Gastrocnemius medialis (tissue), 4 donors: ENCODE measurements around the gene CD248. TPM values are rescaled to one million over a fixed set of nuclear protein-coding genes. Genes with fewer than 3 reads are reported as not detected.

Experiments
- ATAC-seq, 2 donors: fragments of 150-250 bp; one replicate each; pipeline ENCODE4 v1.9.1; 2016
- DNase-seq, 2 donors: peaks; one replicate each; pipeline ENCODE4 v3.0.0-alpha.2; 2019
- H3K27ac ChIP-seq, 4 donors: fragments of 200-600 bp; sonication (generic); 1 replicate in 1 of 4; 2 replicates in 3 of 4; pipeline ENCODE4 v1.5.1; 2016 to 2018; ENCODE audit warnings: mild to moderate bottlenecking in 2 of 4, moderate library complexity in 1 of 4
- H3K27me3 ChIP-seq, 3 donors: fragments of 200-600 bp; sonication (generic) in 2 of 3; 1 replicate in 1 of 3; 2 replicates in 2 of 3; pipeline versions ENCODE4 v1.5.1 to v1.6.0; 2016 to 2019; ENCODE audit warnings: mild to moderate bottlenecking in 1 of 3, moderate library complexity in 1 of 3
- H3K36me3 ChIP-seq, 2 donors: fragments of 200-600 bp; sonication (generic) in 1 of 2; one replicate each; pipeline ENCODE4 v1.5.1; 2017 to 2018
- H3K4me1 ChIP-seq, 2 donors: fragments of 200-600 bp; sonication (generic) in 1 of 2; one replicate each; pipeline ENCODE4 v1.5.1; 2016 to 2017; ENCODE audit warnings: mild to moderate bottlenecking in 2 of 2
- H3K4me3 ChIP-seq, 4 donors: fragments of 200-600 bp; sonication (generic) in 3 of 4; 1 replicate in 1 of 4; 2 replicates in 3 of 4; pipeline ENCODE4 v1.5.1; 2016 to 2019; ENCODE audit warnings: mild to moderate bottlenecking in 2 of 4
- H3K9me3 ChIP-seq, 3 donors: fragments of 200-600 bp; sonication (generic) in 2 of 3; 1 replicate in 1 of 3; 2 replicates in 2 of 3; pipeline ENCODE4 v1.5.1; 2016 to 2019
- POLR2A ChIP-seq, 2 donors: fragments of 450-650 bp; IDR thresholded peaks; one replicate each; pipeline ENCODE4 v1.6.1; 2017; ENCODE audit warnings: antibody characterized with exemption in 2 of 2, mild to moderate bottlenecking in 2 of 2, moderate library complexity in 2 of 2
- in situ Hi-C, 4 donors: fragments of 200-750 bp; cut with MboI; loops; one replicate each; pipeline versions ENCODE4 v1.15.0 to v1.8.0; 2017; ENCODE audit warnings: low sequenced_read_pairs in 4 of 4
- intact Hi-C: fragments of 100-400 bp; cut with DNase I; formaldehyde crosslinking; loops from one replicate; pipeline ENCODE4 v1.15.1; 2023; ENCODE audit warnings: low total_unique reads
- total RNA-seq, 4 donors: library from RNA; depleted of rRNA; stranded (reverse); fragments of >200 nt; gene quantifications; one replicate each; pipeline versions ENCODE4 v1.1.0 to v1.2.3, GENCODE V29; 2016
- TF ChIP-seq, protein P1 (sequence below), 5 experiments: fragments of 450-650 bp in 3 of 5; fragments of 200-600 bp in 2 of 5; sonication (generic) in 2 of 5; IDR thresholded peaks in 4 of 5; conservative IDR thresholded peaks in 1 of 5; 1 replicate in 4 of 5; 2 replicates in 1 of 5; pipeline ENCODE4 v1.5.1; 2016 to 2019; ENCODE audit warnings: antibody characterized with exemption in 5 of 5, mild to moderate bottlenecking in 3 of 5, moderate library complexity in 3 of 5

The CD248 gene
- total RNA-seq, 4 donors from 2014 or later: 0.46 to 4.6 (median 2.8) TPM

DNA sequence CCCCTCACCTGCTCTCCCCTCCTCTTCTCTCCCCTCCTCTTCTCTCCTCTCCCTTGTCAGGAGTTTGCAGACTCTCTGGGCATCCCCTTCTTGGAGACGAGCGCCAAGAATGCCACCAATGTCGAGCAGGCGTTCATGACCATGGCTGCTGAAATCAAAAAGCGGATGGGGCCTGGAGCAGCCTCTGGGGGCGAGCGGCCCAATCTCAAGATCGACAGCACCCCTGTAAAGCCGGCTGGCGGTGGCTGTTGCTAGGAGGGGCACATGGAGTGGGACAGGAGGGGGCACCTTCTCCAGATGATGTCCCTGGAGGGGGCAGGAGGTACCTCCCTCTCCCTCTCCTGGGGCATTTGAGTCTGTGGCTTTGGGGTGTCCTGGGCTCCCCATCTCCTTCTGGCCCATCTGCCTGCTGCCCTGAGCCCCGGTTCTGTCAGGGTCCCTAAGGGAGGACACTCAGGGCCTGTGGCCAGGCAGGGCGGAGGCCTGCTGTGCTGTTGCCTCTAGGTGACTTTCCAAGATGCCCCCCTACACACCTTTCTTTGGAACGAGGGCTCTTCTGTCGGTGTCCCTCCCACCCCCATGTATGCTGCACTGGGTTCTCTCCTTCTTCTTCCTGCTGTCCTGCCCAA, 40.7 kb downstream of the CD248 start:
- Histone ChIP-seq H3K4me1 (peaks cover 0 to 4% of the 10 kb centered on the region in 2 donors), H3K27me3 (no peaks in the 10 kb centered on the region), H3K9me3 (no peaks in the 10 kb centered on the region), H3K27ac (no peak overlapping the region), H3K36me3 (peaks cover 0 to 49% of the 10 kb centered on the region in 2 donors), H3K4me3 (no peak overlapping the region)
- ATAC-seq: no peak
- DNase-seq: no peak
- in situ Hi-C loops: no loop called here
- intact Hi-C loops: no loop called here
- TF ChIP-seq POLR2A (IDR thresholded peaks at IDR 0.05): no peak
- TF ChIP-seq, protein P1, sequence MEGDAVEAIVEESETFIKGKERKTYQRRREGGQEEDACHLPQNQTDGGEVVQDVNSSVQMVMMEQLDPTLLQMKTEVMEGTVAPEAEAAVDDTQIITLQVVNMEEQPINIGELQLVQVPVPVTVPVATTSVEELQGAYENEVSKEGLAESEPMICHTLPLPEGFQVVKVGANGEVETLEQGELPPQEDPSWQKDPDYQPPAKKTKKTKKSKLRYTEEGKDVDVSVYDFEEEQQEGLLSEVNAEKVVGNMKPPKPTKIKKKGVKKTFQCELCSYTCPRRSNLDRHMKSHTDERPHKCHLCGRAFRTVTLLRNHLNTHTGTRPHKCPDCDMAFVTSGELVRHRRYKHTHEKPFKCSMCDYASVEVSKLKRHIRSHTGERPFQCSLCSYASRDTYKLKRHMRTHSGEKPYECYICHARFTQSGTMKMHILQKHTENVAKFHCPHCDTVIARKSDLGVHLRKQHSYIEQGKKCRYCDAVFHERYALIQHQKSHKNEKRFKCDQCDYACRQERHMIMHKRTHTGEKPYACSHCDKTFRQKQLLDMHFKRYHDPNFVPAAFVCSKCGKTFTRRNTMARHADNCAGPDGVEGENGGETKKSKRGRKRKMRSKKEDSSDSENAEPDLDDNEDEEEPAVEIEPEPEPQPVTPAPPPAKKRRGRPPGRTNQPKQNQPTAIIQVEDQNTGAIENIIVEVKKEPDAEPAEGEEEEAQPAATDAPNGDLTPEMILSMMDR (IDR thresholded peaks at IDR 0.05 in 4 of 5, conservative IDR thresholded peaks at IDR 0.05 in 1 of 5): no peak

DNA sequence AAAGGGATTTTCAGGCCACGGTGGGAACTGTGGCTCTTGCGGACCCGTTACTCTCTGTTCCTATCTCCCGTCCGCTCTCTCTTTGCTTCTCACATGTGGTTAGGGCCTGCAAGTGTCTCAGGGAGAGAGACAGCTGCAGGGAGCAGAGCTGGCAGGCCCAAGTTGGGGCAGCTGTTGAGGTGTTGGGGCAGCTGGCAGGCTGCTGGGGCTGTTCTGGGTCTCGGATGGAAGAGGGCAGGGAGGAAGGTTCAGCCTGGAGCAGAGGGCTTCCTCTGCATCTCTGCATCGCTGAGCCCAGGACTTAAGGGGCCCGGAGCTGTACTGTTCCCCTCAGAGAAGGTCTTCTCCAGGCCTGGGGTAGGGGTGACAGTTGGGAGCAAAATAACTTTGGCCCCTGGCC, 41.4 kb downstream of the CD248 start:
- H3K27ac ChIP-seq: no peak overlapping the region
- no peak for TF ChIP-seq POLR2A (IDR thresholded peaks at IDR 0.05)
- TF ChIP-seq, protein P1 (IDR thresholded peaks at IDR 0.05 in 4 of 5, conservative IDR thresholded peaks at IDR 0.05 in 1 of 5): no peak
- H3K27me3 ChIP-seq: no peaks in the 10 kb centered on the region
- H3K36me3 ChIP-seq: peaks cover 0 to 49% of the 10 kb centered on the region in 2 donors
- in situ Hi-C loops: no loop called here
- peaks cover 6 to 7% of the 10 kb centered on the region in 2 donors for H3K4me1 ChIP-seq
- ATAC-seq (no peak), DNase-seq (no peak)
- no peak overlapping the region for H3K4me3 ChIP-seq
- no peaks in the 10 kb centered on the region for H3K9me3 ChIP-seq
- intact Hi-C loops: no loop called here

DNA sequence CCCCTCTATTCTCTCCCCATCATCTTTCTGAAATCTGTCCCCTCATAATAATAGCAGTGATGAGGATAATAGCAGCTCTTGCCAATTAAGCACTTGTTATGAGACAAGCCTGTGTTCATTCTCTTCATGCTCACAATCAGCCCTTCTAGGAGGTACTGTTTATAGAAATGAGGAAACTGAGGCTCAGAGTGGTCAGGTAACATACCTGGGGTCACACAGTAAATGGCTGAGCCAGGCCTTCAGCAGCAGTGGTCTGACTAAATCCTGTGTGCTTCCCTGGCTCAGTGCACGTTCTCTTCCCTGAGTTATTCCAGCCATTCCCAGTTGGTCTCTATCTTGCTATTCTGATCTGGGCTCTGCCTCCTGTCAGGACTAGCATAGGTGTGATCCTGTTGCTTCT, 42.6 kb downstream of the CD248 start:
- in situ Hi-C loops: no loop called here
- no peak overlapping the region for H3K4me3 ChIP-seq
- H3K27me3 ChIP-seq: no peaks in the 10 kb centered on the region
- no peak for ATAC-seq
- intact Hi-C loops: no loop called here
- H3K27ac ChIP-seq: no peak overlapping the region
- H3K4me1 ChIP-seq: peaks cover 17 to 18% of the 10 kb centered on the region in 2 donors
- no peak for DNase-seq
- H3K36me3 ChIP-seq: peaks cover 0 to 49% of the 10 kb centered on the region in 2 donors
- H3K9me3 ChIP-seq: no peaks in the 10 kb centered on the region
- TF ChIP-seq, protein P1 (IDR thresholded peaks at IDR 0.05 in 4 of 5, conservative IDR thresholded peaks at IDR 0.05 in 1 of 5): no peak
- no peak for TF ChIP-seq POLR2A (IDR thresholded peaks at IDR 0.05)

DNA sequence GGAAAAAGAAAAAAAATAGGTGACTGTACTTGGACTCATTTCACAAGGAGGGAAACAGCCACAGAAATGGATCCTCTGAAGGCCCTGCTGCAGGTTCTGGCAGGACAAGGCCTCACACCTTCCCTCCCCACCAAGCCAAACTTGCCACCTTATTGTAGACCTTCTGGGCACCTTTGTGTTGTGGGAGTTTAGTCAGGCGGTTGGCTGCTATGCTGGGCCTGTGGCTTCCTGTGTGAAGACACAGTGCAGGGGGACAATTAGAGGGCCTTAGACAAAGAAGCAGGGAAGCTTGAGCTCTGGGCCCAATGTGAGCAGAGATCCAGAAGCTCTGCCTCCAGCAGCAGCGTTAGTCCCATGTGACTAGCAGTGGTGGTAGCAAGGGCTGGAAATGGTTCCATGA, 44.2 kb downstream of the CD248 start:
- peaks cover 0 to 49% of the 10 kb centered on the region in 2 donors for H3K36me3 ChIP-seq

More for the DNA sequence above, 44.2 kb downstream of the CD248 start:
- no peak for DNase-seq
- no peak overlapping the region for H3K4me3 ChIP-seq
- ATAC-seq: no peak
- H3K4me1 ChIP-seq: peaks cover 17% of the 10 kb centered on the region in 2 donors
- TF ChIP-seq, protein P1 (IDR thresholded peaks at IDR 0.05 in 4 of 5, conservative IDR thresholded peaks at IDR 0.05 in 1 of 5): no peak
- TF ChIP-seq POLR2A (IDR thresholded peaks at IDR 0.05): no peak
- H3K9me3 ChIP-seq: no peaks in the 10 kb centered on the region
- no peak overlapping the region for H3K27ac ChIP-seq
- intact Hi-C loops: no loop called here
- in situ Hi-C loops: no loop called here
- H3K27me3 ChIP-seq: no peaks in the 10 kb centered on the region
